ENCODE measurements around the gene YWHAE. TPM values are rescaled to one million over a fixed set of nuclear protein-coding genes. Genes with fewer than 3 reads are reported as not detected.

YWHAE gene
- total and polyA plus RNA-seq, 9 of the 15 experiments (the other 6 are each of a cell fraction or from before 2014, with no cell fraction given): 184 to 727 (median 448) TPM

DNA sequence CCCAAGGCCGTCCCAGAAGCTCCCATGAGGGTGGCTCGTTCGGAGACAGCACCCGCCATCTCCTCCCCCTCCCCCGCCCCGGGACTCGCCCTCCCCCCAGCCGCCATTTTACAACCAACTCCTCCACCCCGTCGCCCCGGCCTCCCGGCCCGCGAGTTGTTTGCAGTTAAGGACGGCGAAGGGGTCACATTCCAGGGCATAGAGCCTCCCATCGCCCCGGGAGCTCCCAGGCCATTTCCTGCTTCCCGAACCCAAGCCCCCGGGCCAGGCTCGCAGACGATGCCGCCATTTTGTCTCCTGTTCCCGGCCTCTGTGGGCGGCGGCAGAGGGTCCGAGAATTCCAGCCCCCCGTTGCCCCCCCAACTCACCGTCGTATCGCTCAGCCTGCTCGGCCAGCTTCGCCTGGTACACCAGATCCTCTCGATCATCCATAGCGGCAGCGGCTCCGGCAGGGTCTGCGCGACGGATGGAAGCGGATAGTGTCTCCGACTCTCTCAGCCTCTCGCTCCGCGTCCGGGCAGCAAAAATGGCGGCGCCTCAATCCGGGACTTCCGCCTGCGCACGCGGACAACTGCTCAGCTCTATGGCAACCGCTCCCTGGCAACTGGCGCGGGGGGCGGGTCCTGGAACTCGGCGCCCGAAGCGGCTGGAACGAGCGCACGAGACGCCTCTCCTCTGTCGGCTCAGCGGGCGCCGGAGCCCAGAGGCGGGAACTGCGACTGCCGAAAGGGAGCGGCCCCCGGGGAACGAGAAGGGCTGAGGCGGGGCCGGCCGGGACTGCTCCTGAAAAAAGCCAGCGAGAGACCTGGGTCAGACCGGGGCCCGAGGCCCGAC is at the start of gene YWHAE (continued):
- peak; percentile 71; the same call in 1 of the 2 replicates for TF ChIP-seq ZNF766 (CRISPR knock-in tag; conservative IDR thresholded peaks at IDR 0.05)
- TF ChIP-seq, protein P1, sequence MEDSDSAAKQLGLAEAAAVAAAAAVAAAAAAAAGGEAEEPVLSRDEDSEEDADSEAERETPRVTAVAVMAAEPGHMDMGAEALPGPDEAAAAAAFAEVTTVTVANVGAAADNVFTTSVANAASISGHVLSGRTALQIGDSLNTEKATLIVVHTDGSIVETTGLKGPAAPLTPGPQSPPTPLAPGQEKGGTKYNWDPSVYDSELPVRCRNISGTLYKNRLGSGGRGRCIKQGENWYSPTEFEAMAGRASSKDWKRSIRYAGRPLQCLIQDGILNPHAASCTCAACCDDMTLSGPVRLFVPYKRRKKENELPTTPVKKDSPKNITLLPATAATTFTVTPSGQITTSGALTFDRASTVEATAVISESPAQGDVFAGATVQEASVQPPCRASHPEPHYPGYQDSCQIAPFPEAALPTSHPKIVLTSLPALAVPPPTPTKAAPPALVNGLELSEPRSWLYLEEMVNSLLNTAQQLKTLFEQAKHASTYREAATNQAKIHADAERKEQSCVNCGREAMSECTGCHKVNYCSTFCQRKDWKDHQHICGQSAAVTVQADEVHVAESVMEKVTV (CRISPR knock-in tag; IDR thresholded peaks at IDR 0.05): peak; percentile 49; the same call in 1 of the 2 replicates
- TF ChIP-seq, protein P2, sequence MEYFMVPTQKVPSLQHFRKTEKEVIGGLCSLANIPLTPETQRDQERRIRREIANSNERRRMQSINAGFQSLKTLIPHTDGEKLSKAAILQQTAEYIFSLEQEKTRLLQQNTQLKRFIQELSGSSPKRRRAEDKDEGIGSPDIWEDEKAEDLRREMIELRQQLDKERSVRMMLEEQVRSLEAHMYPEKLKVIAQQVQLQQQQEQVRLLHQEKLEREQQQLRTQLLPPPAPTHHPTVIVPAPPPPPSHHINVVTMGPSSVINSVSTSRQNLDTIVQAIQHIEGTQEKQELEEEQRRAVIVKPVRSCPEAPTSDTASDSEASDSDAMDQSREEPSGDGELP (CRISPR knock-in tag; IDR thresholded peaks at IDR 0.05; ENCODE audit: borderline replicate concordance): peak; percentile 72; the same call in 1 of the 2 replicates
- peak; percentile 77 for TF ChIP-seq BMI1 (IDR thresholded peaks at IDR 0.05; ENCODE audit: low read length)

DNA sequence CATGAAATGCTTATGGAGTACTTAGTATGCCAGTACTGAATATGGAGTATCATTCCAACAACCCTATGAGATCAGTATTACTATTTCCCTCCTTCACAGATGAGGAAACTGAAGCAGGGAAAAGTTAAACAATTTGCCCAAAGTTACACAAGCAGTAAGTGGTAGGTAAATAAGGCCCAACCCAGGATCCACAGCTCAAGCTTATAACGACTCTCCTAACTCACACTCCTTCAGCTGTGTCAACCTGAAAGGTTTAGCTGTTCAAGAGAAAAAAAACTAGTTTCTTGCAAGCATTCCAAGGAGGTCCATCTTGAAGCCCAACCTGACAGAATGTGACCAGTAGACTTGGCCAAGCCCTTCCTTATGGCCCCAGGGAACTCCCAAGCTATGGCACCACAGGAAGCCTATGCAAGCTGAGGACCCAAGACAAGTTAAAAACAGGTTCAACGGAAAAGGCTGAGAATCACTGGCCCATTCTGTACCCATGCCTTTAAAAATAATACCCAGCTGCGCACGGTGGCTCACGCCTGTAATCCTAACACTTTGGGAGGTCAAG is 49.5 kb upstream of the YWHAE start:
- H3K27me3 ChIP-seq (ENCODE audit: control insufficient read depth in 2 of 2, insufficient read depth in 2 of 2, low read length in 2 of 2): no peaks in the 10 kb centered on the region
- 90% methylated on average over 5 of the region's 5 CpGs for WGBS (ENCODE audit: insufficient coverage, low coverage, missing lambda C conversion rate)
- H4K20me1 ChIP-seq (replicated peaks; ENCODE audit: control insufficient read depth, insufficient read depth, low read length): peaks cover 11% of the 10 kb centered on the region
- ChIA-PET POLR2A (interaction anchor here (0.6 to 2.5 kb wide), 2 partner anchors 11 kb away, joined by 4 to 10 read pairs; no protein-coding TSS in a partner anchor), CTCF (ENCODE audit: low intra/inter-chr PET ratio) (no interaction called here)
- BruUV-seq (replicated peaks): no TSS peak
- H3K4me1 ChIP-seq (replicated peaks in 1 of 2; ENCODE audit: control insufficient read depth in 2 of 2, insufficient read depth in 2 of 2, low read length in 2 of 2): peaks cover 0 to 5% of the 10 kb centered on the region in 2 experiments; a peak in 4 of 5 replicates
- in situ Hi-C loops (cut with MboI) (no loop called here), intact Hi-C loops (cut with micrococcal nuclease) (no loop called here)
- no peak overlapping the region for H3K9ac ChIP-seq (ENCODE audit: insufficient read depth in 1 of 2, low read depth in 2 of 2, low read length in 2 of 2)
- no peaks in the 10 kb centered on the region for H3K9me3 ChIP-seq (replicated peaks; ENCODE audit: control insufficient read depth, insufficient read depth, low read depth, low read length)
- H3K4me3 ChIP-seq: no peak overlapping the region
- no peak for FAIRE-seq
- H3K9me1 ChIP-seq (ENCODE audit: control insufficient read depth, insufficient read depth, low read length): no peaks in the 10 kb centered on the region
- no peak for ATAC-seq
- DNase-seq (ENCODE audit: extremely low read depth in 1 of 4, low spot score in 3 of 4): no peak
- no peak overlapping the region for H3K4me2 ChIP-seq (ENCODE audit: insufficient read depth, low read length)
- peaks cover 94% of the 10 kb centered on the region for H3K79me2 ChIP-seq (ENCODE audit: control insufficient read depth, insufficient read depth, low read length)
- TF ChIP-seq, protein P3, sequence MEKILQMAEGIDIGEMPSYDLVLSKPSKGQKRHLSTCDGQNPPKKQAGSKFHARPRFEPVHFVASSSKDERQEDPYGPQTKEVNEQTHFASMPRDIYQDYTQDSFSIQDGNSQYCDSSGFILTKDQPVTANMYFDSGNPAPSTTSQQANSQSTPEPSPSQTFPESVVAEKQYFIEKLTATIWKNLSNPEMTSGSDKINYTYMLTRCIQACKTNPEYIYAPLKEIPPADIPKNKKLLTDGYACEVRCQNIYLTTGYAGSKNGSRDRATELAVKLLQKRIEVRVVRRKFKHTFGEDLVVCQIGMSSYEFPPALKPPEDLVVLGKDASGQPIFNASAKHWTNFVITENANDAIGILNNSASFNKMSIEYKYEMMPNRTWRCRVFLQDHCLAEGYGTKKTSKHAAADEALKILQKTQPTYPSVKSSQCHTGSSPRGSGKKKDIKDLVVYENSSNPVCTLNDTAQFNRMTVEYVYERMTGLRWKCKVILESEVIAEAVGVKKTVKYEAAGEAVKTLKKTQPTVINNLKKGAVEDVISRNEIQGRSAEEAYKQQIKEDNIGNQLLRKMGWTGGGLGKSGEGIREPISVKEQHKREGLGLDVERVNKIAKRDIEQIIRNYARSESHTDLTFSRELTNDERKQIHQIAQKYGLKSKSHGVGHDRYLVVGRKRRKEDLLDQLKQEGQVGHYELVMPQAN (IDR thresholded peaks at IDR 0.05; ENCODE audit: borderline replicate concordance): no peak
- TF ChIP-seq DACH1 (IDR thresholded peaks at IDR 0.05; ENCODE audit: partially characterized antibody) (no peak), KLF6 (CRISPR knock-in tag; IDR thresholded peaks at IDR 0.05; ENCODE audit: borderline replicate concordance) (no peak), ZNF780A (CRISPR knock-in tag; IDR thresholded peaks at IDR 0.05) (no peak), TSC22D4 (tag; IDR thresholded peaks at IDR 0.05) (no peak)
- no peak overlapping the region for H2AFZ ChIP-seq (ENCODE audit: low read depth, low read length)
- H3K27ac ChIP-seq (ENCODE audit: extremely low read depth, low read depth, low read length): no peak overlapping the region
- peaks cover 41% of the 10 kb centered on the region; the same call in 2 of the 3 replicates for H3K36me3 ChIP-seq (ENCODE audit: control insufficient read depth, insufficient read depth, low read length)

All from K562 (cell line).